ENCODE data around the gene ARPC1A.

- TF ChIP-seq CTCF (IDR thresholded peaks at IDR 0.05) (no peak), POLR2A (IDR thresholded peaks at IDR 0.05) (no peak)
Measured at GRCh38 chr7:99331002-99331401, 5.3 kb downstream of the ARPC1A start.
